ENCODE data around the gene ASXL3.

ASXL3 gene

GRCh38 chr18:33664241-33664874 lies 86.3 kb downstream of the ASXL3 start:
- no peak for DNase-seq (ENCODE audit: low read depth)

- DNase-seq (ENCODE audit: low read depth), result no peak
Measured at GRCh38 chr18:33665187-33665586, 87.2 kb downstream of the ASXL3 start.

GRCh38 chr18:33665641-33666040 lies 87.6 kb downstream of the ASXL3 start:
- no peak for DNase-seq (ENCODE audit: low read depth)

GRCh38 chr18:33666915-33667314 lies 88.9 kb downstream of the ASXL3 start:
- no peak for DNase-seq (ENCODE audit: low read depth)

GRCh38 chr18:33669589-33669988 lies 91.6 kb downstream of the ASXL3 start:
- no peak for DNase-seq (ENCODE audit: low read depth)

- no peak for DNase-seq (ENCODE audit: low read depth)
Measured at GRCh38 chr18:33670029-33670428, 92.0 kb downstream of the ASXL3 start.

GRCh38 chr18:33673689-33674088 lies 95.7 kb downstream of the ASXL3 start:
- DNase-seq (ENCODE audit: low read depth), result no peak

- DNase-seq (ENCODE audit: low read depth), result no peak
Measured at GRCh38 chr18:33676593-33676992, 98.6 kb downstream of the ASXL3 start.

- no peak for DNase-seq (ENCODE audit: low read depth)
Measured at GRCh38 chr18:33677891-33678290, 99.9 kb downstream of the ASXL3 start.

- DNase-seq (ENCODE audit: low read depth), result no peak
Measured at GRCh38 chr18:33682436-33682835, 104.4 kb downstream of the ASXL3 start.

GRCh38 chr18:33694593-33694992 lies 116.6 kb downstream of the ASXL3 start:
- no peak for DNase-seq (ENCODE audit: low read depth)

- DNase-seq (ENCODE audit: low read depth), result no peak
Measured at GRCh38 chr18:33696332-33697162, 118.5 kb downstream of the ASXL3 start.

GRCh38 chr18:33697498-33697897 lies 119.5 kb downstream of the ASXL3 start:
- no peak for DNase-seq (ENCODE audit: low read depth)

GRCh38 chr18:33699372-33699771 lies 121.4 kb downstream of the ASXL3 start:
- DNase-seq (ENCODE audit: low read depth), result no peak

GRCh38 chr18:33700513-33700976 lies 122.5 kb downstream of the ASXL3 start:
- DNase-seq (ENCODE audit: low read depth), result no peak

- no peak for DNase-seq (ENCODE audit: low read depth)
Measured at GRCh38 chr18:33702625-33703024, 124.6 kb downstream of the ASXL3 start.

GRCh38 chr18:33706391-33706790 lies 128.4 kb downstream of the ASXL3 start:
- no peak for DNase-seq (ENCODE audit: low read depth)

- no peak for DNase-seq (ENCODE audit: low read depth)
Measured at GRCh38 chr18:33708876-33709275, 130.9 kb downstream of the ASXL3 start.

GRCh38 chr18:33710269-33710668 lies 132.2 kb downstream of the ASXL3 start:
- no peak for DNase-seq (ENCODE audit: low read depth)

GRCh38 chr18:33711514-33711913 lies 133.5 kb downstream of the ASXL3 start:
- DNase-seq (ENCODE audit: low read depth), result no peak

- no peak for DNase-seq (ENCODE audit: low read depth)
Measured at GRCh38 chr18:33712719-33713118, 134.7 kb downstream of the ASXL3 start.

- DNase-seq (ENCODE audit: low read depth), result no peak
Measured at GRCh38 chr18:33716061-33716683, 138.2 kb downstream of the ASXL3 start.

GRCh38 chr18:33717339-33717738 lies 139.3 kb downstream of the ASXL3 start:
- no peak for DNase-seq (ENCODE audit: low read depth)
